Ovary (tissue), 9 donors: Measurements from ENCODE around the gene HPSE2. TPM values are rescaled to one million over a fixed set of nuclear protein-coding genes. Genes with fewer than 3 reads are reported as not detected.

ENCODE experiments used
- DNase-seq, 5 donors: peaks; one replicate each; pipeline ENCODE4 v3.0.0-alpha.2; 2019 to 2020
- H3K27ac ChIP-seq, 2 donors: fragments of 200-600 bp; one replicate each; pipeline versions ENCODE4 v1.5.1 to v1.8.0; 2019 to 2022
- H3K27me3 ChIP-seq: fragments of 200-600 bp; one replicate; pipeline ENCODE4 v1.8.0; 2022
- H3K36me3 ChIP-seq: fragments of 200-600 bp; sonication (generic); one replicate; pipeline ENCODE4 v1.5.1; 2019
- H3K4me1 ChIP-seq: one replicate; pipeline ENCODE4 v1.8.1; 2013; ENCODE audit warnings: mild to moderate bottlenecking, moderate library complexity; ENCODE audit not compliant: insufficient read depth
- H3K4me3 ChIP-seq: fragments of 200-600 bp; sonication (generic); one replicate; pipeline ENCODE4 v1.5.1; 2017
- H3K9me3 ChIP-seq, 2 donors: fragments of 200-600 bp in 1 of 2; sonication (generic) in 1 of 2; one replicate each; pipeline versions ENCODE4 v1.5.1 to v1.8.1; 2013 to 2019; ENCODE audit warnings: mild to moderate bottlenecking in 1 of 2, moderate library complexity in 1 of 2
- EP300 ChIP-seq: sonication (generic); formaldehyde crosslinking; IDR thresholded peaks from one replicate; pipeline ENCODE4 v1.6.1; 2017; ENCODE audit warnings: antibody characterized with exemption
- POLR2A ChIP-seq: fragments of 450-650 bp; IDR thresholded peaks from one replicate; pipeline ENCODE4 v1.6.1; 2017; ENCODE audit warnings: antibody characterized with exemption, mild to moderate bottlenecking, moderate library complexity
- WGBS, 3 donors: extraction: QIAGEN DNeasy Blood & Tissue Kit in 1 of 3; methylation state at CpG; one replicate each; pipeline versions ENCODE4 v1.1.5 to v1.1.7; 2013 to 2017; 5-methylcytosine and 5-hydroxymethylcytosine counted together
- intact Hi-C, 4 donors: fragments of 100-400 bp; cut with DNase I; formaldehyde crosslinking; loops; one replicate each; pipeline versions ENCODE4 v1.11.0 to v1.15.1; 2022 to 2023
- polyA plus RNA-seq, 2 donors: library from polyadenylated mRNA; stranded (reverse); fragments of 200-250 nt in 1 of 2; fragments of 350-450 nt in 1 of 2; fragmentation: Illumina TruSeq in 1 of 2; extraction: RNeasy Lipid Tissue Mini Kit (QIAGEN cat#74804) in 1 of 2; gene quantifications; one replicate each; pipeline ENCODE4 v1.2.3, GENCODE V29; 2013 to 2014
- total RNA-seq, 7 donors: library from RNA; depleted of rRNA in 2 of 7; stranded (reverse); fragments of >200 nt in 2 of 7; fragmentation: NEBNext Ultra II Directional in 3 of 7; extraction: Animal tissue kit (Norgen Biotek cat#: 25700) in 3 of 7; gene quantifications; one replicate each; pipeline versions ENCODE4 v1.1.0 to v1.2.4, GENCODE V29; 2016 to 2023
- TF ChIP-seq, protein P1 (sequence below), 3 donors: fragments of 450-650 bp in 2 of 3; fragments of 200-600 bp in 1 of 3; IDR thresholded peaks; one replicate each; pipeline versions ENCODE4 v1.5.1 to v1.8.0; 2016 to 2022; ENCODE audit warnings: antibody characterized with exemption in 3 of 3, mild to moderate bottlenecking in 1 of 3
- donor health status: DM: no; HTN: no; CAD: no; lungs with moderate emphysema.
- donor health status: DM: no; HTN: no; CAD: no.
- donor health status: Bipolar disorder and iron deficiency.
- donor health status: DM: yes; HTN: yes; CAD: no.
- donor health status: DM: no; HTN: no; CAD: no.
- donor health status: DM: yes; HTN: yes; CAD: no.

HPSE2 gene
- total and polyA plus RNA-seq, 9 donors, result 0.07 to 1.2 (median 0.12) TPM; not detected in 4

DNA sequence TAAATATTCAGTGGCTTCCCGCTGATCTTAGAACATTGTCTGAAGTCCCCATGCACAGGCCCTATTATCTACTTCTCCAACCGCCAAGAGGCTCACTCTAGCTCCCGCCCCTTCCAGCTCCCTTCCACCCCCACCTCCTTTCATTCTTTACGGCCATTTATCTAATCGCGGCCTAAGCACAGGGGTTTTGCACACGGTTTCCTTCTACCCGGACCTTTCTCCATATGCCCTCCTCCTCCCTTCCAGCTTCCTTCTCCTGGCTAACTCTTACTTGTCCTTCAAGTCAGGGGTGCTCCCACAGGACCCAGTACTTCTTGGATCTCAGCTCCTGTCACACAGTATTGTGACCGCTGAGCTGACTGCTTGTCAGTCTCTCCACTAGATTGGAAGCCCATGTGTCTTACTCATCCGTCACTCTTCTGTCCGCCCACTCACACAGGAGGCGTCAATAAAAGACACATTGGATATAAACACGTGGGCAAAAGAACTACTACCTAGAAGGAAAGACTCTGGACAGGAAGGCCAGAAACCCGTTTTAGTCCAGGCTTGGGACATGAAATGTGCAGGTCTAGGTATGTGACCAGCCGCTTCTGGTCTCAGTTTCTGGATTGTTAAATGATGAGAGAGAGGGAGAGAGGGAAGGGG lies 768.7 kb downstream of the HPSE2 start:
- intact Hi-C loops, result loop anchor here (5.0 to 10.0 kb wide), 4 partner anchors 200 to 780 kb away; partner anchors contain the start of gene HPSE2 (in 1 of the 4)
- H3K27ac ChIP-seq, result no peak overlapping the region
- peaks cover 9% of the 10 kb centered on the region for H3K4me1 ChIP-seq
- no peak for DNase-seq
- 64 to 66% (median 64%) methylated on average over 15 of the region's 15 CpGs for WGBS, 3 donors
- TF ChIP-seq POLR2A (no peak), EP300 (no peak)
- TF ChIP-seq, protein P1, sequence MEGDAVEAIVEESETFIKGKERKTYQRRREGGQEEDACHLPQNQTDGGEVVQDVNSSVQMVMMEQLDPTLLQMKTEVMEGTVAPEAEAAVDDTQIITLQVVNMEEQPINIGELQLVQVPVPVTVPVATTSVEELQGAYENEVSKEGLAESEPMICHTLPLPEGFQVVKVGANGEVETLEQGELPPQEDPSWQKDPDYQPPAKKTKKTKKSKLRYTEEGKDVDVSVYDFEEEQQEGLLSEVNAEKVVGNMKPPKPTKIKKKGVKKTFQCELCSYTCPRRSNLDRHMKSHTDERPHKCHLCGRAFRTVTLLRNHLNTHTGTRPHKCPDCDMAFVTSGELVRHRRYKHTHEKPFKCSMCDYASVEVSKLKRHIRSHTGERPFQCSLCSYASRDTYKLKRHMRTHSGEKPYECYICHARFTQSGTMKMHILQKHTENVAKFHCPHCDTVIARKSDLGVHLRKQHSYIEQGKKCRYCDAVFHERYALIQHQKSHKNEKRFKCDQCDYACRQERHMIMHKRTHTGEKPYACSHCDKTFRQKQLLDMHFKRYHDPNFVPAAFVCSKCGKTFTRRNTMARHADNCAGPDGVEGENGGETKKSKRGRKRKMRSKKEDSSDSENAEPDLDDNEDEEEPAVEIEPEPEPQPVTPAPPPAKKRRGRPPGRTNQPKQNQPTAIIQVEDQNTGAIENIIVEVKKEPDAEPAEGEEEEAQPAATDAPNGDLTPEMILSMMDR (IDR thresholded peaks at IDR 0.05), result no peak
- H3K9me3 ChIP-seq, result no peaks in the 10 kb centered on the region
- H3K36me3 ChIP-seq, result no peaks in the 10 kb centered on the region
- H3K4me3 ChIP-seq, result no peak overlapping the region
- H3K27me3 ChIP-seq, result no peaks in the 10 kb centered on the region

DNA sequence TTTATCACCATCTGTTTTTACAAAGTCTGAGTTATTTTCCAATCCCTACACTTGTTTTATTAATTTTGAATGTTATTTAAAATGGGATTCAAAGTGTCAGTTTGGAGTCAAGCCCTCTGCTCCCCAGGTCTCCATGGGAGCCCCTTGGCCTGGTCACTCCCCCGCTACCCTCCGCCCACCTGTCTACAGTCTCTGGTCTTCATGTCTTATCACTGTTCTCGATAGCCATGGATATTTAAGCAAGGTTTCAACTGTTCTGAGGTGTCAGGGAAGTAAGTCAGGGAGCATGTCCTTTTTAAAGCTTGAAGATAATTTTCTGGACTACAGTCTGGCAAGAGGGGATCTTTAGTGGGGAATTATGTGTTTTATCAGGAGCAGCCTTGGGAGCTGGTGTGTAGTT lies 769.8 kb downstream of the HPSE2 start:
- no peak for DNase-seq
- WGBS, 3 donors, result 80 to 83% (median 82%) methylated on average over 3 of the region's 3 CpGs
- no peaks in the 10 kb centered on the region for H3K27me3 ChIP-seq
- intact Hi-C loops, result loop anchor here (5.0 to 10.0 kb wide), 4 partner anchors 201 to 781 kb away; partner anchors contain the start of gene HPSE2 (in 1 of the 4)
- peaks cover 11% of the 10 kb centered on the region for H3K4me1 ChIP-seq
- no peaks in the 10 kb centered on the region for H3K36me3 ChIP-seq
- H3K4me3 ChIP-seq, result no peak overlapping the region
- H3K27ac ChIP-seq, result no peak overlapping the region
- no peaks in the 10 kb centered on the region for H3K9me3 ChIP-seq
- TF ChIP-seq EP300 (no peak), POLR2A (no peak)
- TF ChIP-seq, protein P1 (IDR thresholded peaks at IDR 0.05), result no peak

DNA sequence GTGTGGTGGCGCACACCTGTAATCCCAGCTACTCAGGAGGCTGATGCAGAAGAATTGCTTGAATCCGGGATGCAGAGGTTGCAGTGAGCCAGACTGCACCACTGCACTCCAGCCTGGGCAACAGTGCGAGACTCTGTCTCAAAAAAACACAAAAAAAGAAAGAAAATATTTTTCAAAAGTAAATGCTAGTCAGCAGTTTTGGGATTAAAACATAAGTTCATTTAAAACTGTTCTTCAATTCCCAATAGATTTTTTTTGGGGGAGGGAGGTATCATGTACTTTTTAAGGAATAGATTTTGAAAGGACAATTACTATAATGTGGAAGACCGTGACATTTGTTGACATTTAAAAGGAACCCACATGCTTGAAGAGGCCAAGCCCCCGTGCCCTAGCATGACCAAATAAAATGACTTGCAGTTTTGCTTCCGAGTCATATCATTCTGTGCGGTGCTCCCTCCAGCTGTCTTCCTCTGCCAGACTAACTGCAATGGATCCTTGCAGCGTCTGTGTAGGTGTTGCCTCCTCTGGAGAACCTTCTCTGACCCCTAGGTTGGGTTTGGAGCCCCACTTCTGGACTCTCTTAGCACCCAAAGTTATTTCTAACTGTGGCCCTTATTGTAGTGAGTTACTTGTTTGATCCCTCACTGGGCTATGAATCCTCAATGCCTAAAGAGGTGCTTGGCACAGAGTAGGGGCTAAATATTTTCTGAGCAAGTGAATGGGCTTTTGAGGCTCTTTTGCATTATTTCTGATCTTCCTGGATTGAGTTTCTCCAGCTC lies 771.5 kb downstream of the HPSE2 start:
- H3K27me3 ChIP-seq, result no peaks in the 10 kb centered on the region
- WGBS, 3 donors, result 79 to 82% (median 81%) methylated on average over 8 of the region's 8 CpGs
- no peak for DNase-seq
- no peaks in the 10 kb centered on the region for H3K36me3 ChIP-seq
- intact Hi-C loops, result loop anchor here in 1 of 4 donors (10.0 kb wide), 1 partner anchor 781 kb away; no protein-coding TSS in a partner anchor
- no peaks in the 10 kb centered on the region for H3K9me3 ChIP-seq
- peaks cover 10% of the 10 kb centered on the region for H3K4me1 ChIP-seq
- TF ChIP-seq, protein P1 (IDR thresholded peaks at IDR 0.05), result no peak
- TF ChIP-seq EP300, result no peak
- no peak for TF ChIP-seq POLR2A
- no peak overlapping the region for H3K4me3 ChIP-seq
- H3K27ac ChIP-seq, result no peak overlapping the region

DNA sequence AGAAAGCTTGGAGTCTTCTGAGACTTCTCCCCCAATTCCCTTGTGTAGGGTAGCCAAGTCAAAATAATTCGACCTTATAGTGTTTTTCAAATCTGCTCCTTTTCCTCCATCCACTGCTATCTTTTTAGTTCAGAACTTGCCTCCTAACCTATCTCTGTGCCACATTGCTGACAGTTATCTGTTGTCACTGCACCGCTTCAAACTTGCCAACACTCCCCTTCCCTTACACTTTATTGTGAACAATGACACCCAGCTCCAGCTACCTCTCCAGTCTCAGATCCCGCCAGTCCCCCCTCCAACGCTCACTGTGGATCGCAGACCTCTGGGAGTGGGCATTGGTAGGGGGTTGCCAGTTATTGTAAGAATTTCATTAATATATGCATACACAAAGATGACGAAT lies 772.6 kb downstream of the HPSE2 start:
- no peak for DNase-seq
- intact Hi-C loops, result loop anchor here in 1 of 4 donors (10.0 kb wide), 1 partner anchor 782 kb away; no protein-coding TSS in a partner anchor
- WGBS, 3 donors, result 94 to 97% (median 96%) methylated on average over 6 of the region's 6 CpGs

More for the DNA sequence above, 772.6 kb downstream of the HPSE2 start:
- H3K9me3 ChIP-seq, result no peaks in the 10 kb centered on the region
- no peak overlapping the region for H3K4me3 ChIP-seq
- H3K36me3 ChIP-seq, result no peaks in the 10 kb centered on the region
- H3K27ac ChIP-seq, result no peak overlapping the region
- TF ChIP-seq POLR2A (no peak), EP300 (no peak)
- TF ChIP-seq, protein P1 (IDR thresholded peaks at IDR 0.05), result no peak
- H3K27me3 ChIP-seq, result no peaks in the 10 kb centered on the region
- peaks cover 6% of the 10 kb centered on the region for H3K4me1 ChIP-seq
